CD4-positive, alpha-beta T cell (primary cell): ENCODE data around the gene L1TD1. TPM values are rescaled to one million over a fixed set of nuclear protein-coding genes. Genes with fewer than 3 reads are reported as not detected.
A peak's percentile ranks its signal among the peaks of the same experiment; 100 is the strongest.

Experiments used
- ATAC-seq: fragments of 200-7000 bp; cut with Tn5 transposase; one replicate; pipeline ENCODE4 v1.10.0; 2022; ENCODE audit warnings: mild to moderate bottlenecking; ENCODE audit not compliant: poor library complexity
- CTCF ChIA-PET: fragments of 350-600 bp; sonication (Branson Sonifier 250); formaldehyde crosslinking; loops from one replicate; lab custom pipeline; 2021; ENCODE audit warnings: antibody characterized with exemption, inconsistent platforms; lab: Charles Lee
- POLR2A ChIA-PET: fragments of 350-600 bp; sonication (Branson Sonifier 250); formaldehyde crosslinking; loops from one replicate; lab custom pipeline; 2021; ENCODE audit warnings: antibody characterized with exemption, inconsistent platforms; lab: Charles Lee
- DNase-seq, 14 experiments: peaks; one replicate each; pipeline ENCODE4 v3.0.0-alpha.2; 2013 to 2020; ENCODE audit warnings: mixed read lengths in 2 of 14
- H3K27ac ChIP-seq, 2 donors: one replicate each; pipeline versions ENCODE4 v1.5.1 to v1.7.0; 2013; ENCODE audit warnings: low read length in 2 of 2, low read depth in 1 of 2, mild to moderate bottlenecking in 1 of 2
- H3K27me3 ChIP-seq, 2 experiments: 1 replicate in 1 of 2; 2 replicates in 1 of 2; pipeline versions ENCODE4 v1.6.1 to v1.7.0; 2013; ENCODE audit warnings: low read length in 2 of 2, control low read depth in 1 of 2, mild to moderate bottlenecking in 1 of 2, moderate library complexity in 1 of 2; ENCODE audit not compliant: insufficient read depth in 2 of 2, control insufficient read depth in 1 of 2
- H3K36me3 ChIP-seq: one replicate; pipeline ENCODE4 v1.6.1; 2013; ENCODE audit warnings: low read length, control low read depth; ENCODE audit not compliant: insufficient read depth
- H3K4me1 ChIP-seq: one replicate; pipeline ENCODE4 v1.6.1; 2013; ENCODE audit warnings: low read length, control low read depth; ENCODE audit not compliant: insufficient read depth
- H3K4me3 ChIP-seq: one replicate; pipeline ENCODE4 v1.5.1; 2013; ENCODE audit warnings: mild to moderate bottlenecking, low read length, moderate library complexity
- H3K9me3 ChIP-seq, 2 experiments: 1 replicate in 1 of 2; 2 replicates in 1 of 2; pipeline versions ENCODE4 v1.6.1 to v1.7.0; 2013; ENCODE audit warnings: low read length in 2 of 2, mild to moderate bottlenecking in 2 of 2, control low read depth in 1 of 2, moderate library complexity in 1 of 2; ENCODE audit not compliant: control insufficient read depth in 1 of 2, insufficient read depth in 1 of 2
- H3K27ac Mint-ChIP-seq: one replicate; pipeline ENCODE4 v1.8.0; 2020; ENCODE audit warnings: mixed read lengths
- H3K27me3 Mint-ChIP-seq: one replicate; pipeline ENCODE4 v1.8.0; 2021; ENCODE audit warnings: mixed read lengths
- H3K36me3 Mint-ChIP-seq: one replicate; pipeline ENCODE4 v1.8.0; 2021; ENCODE audit warnings: low read depth, mixed read lengths
- H3K4me1 Mint-ChIP-seq: one replicate; pipeline ENCODE4 v1.8.0; 2021; ENCODE audit warnings: low read depth, mixed read lengths
- H3K4me3 Mint-ChIP-seq: one replicate; pipeline ENCODE4 v1.8.0; 2020; ENCODE audit warnings: mild to moderate bottlenecking, mixed read lengths
- H3K9me3 Mint-ChIP-seq: one replicate; pipeline ENCODE4 v1.8.0; 2020; ENCODE audit warnings: mixed read lengths
- CTCF ChIP-seq: fragments of 200-600 bp; IDR thresholded peaks from one replicate; pipeline ENCODE4 v1.8.0; 2022; ENCODE audit warnings: antibody characterized with exemption, mild to moderate bottlenecking
- intact Hi-C, 2 experiments: fragments of 100-400 bp; cut with DNase I in 1 of 2; cut with micrococcal nuclease in 1 of 2; formaldehyde crosslinking; loops; one replicate each; pipeline versions ENCODE4 v1.15.1 to v1.9.0; 2023 to 2025; cut with DNase I, micrococcal nuclease
- total RNA-seq, 174 experiments: library from RNA in 2 of 174; stranded (reverse) in 2 of 174; gene quantifications; one replicate each; pipeline ENCODE4 v1.2.3 and lab custom pipeline; 2021 to 2026

Gene L1TD1
- total RNA-seq, 2 experiments from 2014 or later: 0.06 TPM; not detected in 1

GRCh38 chr1:62224182-62224581 lies 29.5 kb downstream of the L1TD1 start:
- no peak for ATAC-seq

GRCh38 chr1:62227496-62227895 lies 32.8 kb downstream of the L1TD1 start:
- no peak for TF ChIP-seq CTCF
- intact Hi-C loops: no loop called here

More at GRCh38 chr1:62224182-62224581, 29.5 kb downstream of the L1TD1 start:
- H3K36me3 ChIP-seq: no peaks in the 10 kb centered on the region
- no peaks in the 10 kb centered on the region for H3K27me3 Mint-ChIP-seq
- ChIA-PET POLR2A (no interaction called here), CTCF (no interaction called here)
- no peaks in the 10 kb centered on the region for H3K36me3 Mint-ChIP-seq
- no peaks in the 10 kb centered on the region for H3K4me1 Mint-ChIP-seq
- no peak overlapping the region for H3K4me3 ChIP-seq
- H3K27ac ChIP-seq: no peak overlapping the region
- intact Hi-C loops: no loop called here
- H3K9me3 Mint-ChIP-seq: no peaks in the 10 kb centered on the region
- no peaks in the 10 kb centered on the region for H3K4me1 ChIP-seq
- no peak for DNase-seq
- TF ChIP-seq CTCF: no peak
- H3K9me3 ChIP-seq: peaks cover 0 to 3% of the 10 kb centered on the region in 2 experiments
- H3K27me3 ChIP-seq: no peaks in the 10 kb centered on the region
- no peak overlapping the region for H3K4me3 Mint-ChIP-seq
- H3K27ac Mint-ChIP-seq: no peak overlapping the region

GRCh38 chr1:62228136-62228882 lies 33.7 kb downstream of the L1TD1 start:
- Histone ChIP-seq H3K27ac (no peak overlapping the region), H3K9me3 (peaks cover 0 to 3% of the 10 kb centered on the region in 2 experiments), H3K4me1 (no peaks in the 10 kb centered on the region), H3K36me3 (no peaks in the 10 kb centered on the region), H3K27me3 (no peaks in the 10 kb centered on the region), H3K4me3 (no peak overlapping the region)
- Mint-ChIP-seq H3K4me1 (no peaks in the 10 kb centered on the region), H3K9me3 (no peaks in the 10 kb centered on the region), H3K27me3 (no peaks in the 10 kb centered on the region), H3K4me3 (no peak overlapping the region), H3K36me3 (no peaks in the 10 kb centered on the region), H3K27ac (no peak overlapping the region)
- DNase-seq (peak in 1 of 14 experiments; percentile 16), ATAC-seq (no peak)
- ChIA-PET CTCF (no interaction called here), POLR2A (no interaction called here)
- TF ChIP-seq CTCF: no peak
- intact Hi-C loops: no loop called here

More at GRCh38 chr1:62227496-62227895, 32.8 kb downstream of the L1TD1 start:
- Histone ChIP-seq H3K4me1 (no peaks in the 10 kb centered on the region), H3K27me3 (no peaks in the 10 kb centered on the region), H3K36me3 (no peaks in the 10 kb centered on the region), H3K9me3 (peaks cover 0 to 3% of the 10 kb centered on the region in 2 experiments), H3K27ac (no peak overlapping the region), H3K4me3 (no peak overlapping the region)
- Mint-ChIP-seq H3K36me3 (no peaks in the 10 kb centered on the region), H3K27ac (no peak overlapping the region), H3K27me3 (no peaks in the 10 kb centered on the region), H3K9me3 (no peaks in the 10 kb centered on the region), H3K4me3 (no peak overlapping the region), H3K4me1 (no peaks in the 10 kb centered on the region)
- ATAC-seq (no peak), DNase-seq (no peak)
- POLR2A ChIA-PET: no interaction called here
- CTCF ChIA-PET: no interaction called here
